Measurements from ENCODE around the gene MAGI2. TPM values are rescaled to one million over a fixed set of nuclear protein-coding genes. Genes with fewer than 3 reads are reported as not detected.

The MAGI2 gene
- total RNA-seq, 1 experiment from 2014 or later: 14.3 TPM

- Histone ChIP-seq H3K56ac (ENCODE audit: insufficient read length, low read depth, low read length) (no peak overlapping the region), H4K5ac (ENCODE audit: insufficient read length, low read depth, low read length) (no peak overlapping the region), H3K27me3 (ENCODE audit: insufficient read depth, low read length) (no peaks in the 10 kb centered on the region), H2BK12ac (ENCODE audit: insufficient read length, low read depth, low read length) (no peak overlapping the region), H3K9ac (ENCODE audit: extremely low read depth, insufficient read length, low read length) (no peak overlapping the region), H4K91ac (ENCODE audit: insufficient read length, low read depth, low read length) (no peak overlapping the region), H3K27ac (ENCODE audit: insufficient read length, low read depth, low read length) (no peak overlapping the region), H3K4me1 (ENCODE audit: insufficient read depth, low read length) (0 out of 2 replicates have a peak, but pooled peaks cover 3% of the 10 kb centered on the region), H3K9me3 (ENCODE audit: control insufficient read depth, low read depth, low read length) (no peaks in the 10 kb centered on the region), H2BK5ac (ENCODE audit: insufficient read length, low read length) (no peak overlapping the region), H2BK20ac (ENCODE audit: low read depth, low read length, poor library complexity, severe bottlenecking) (no peak overlapping the region), H3K18ac (ENCODE audit: insufficient read length, low read depth, low read length) (no peak overlapping the region), H2BK15ac (ENCODE audit: low read depth, low read length) (no peak overlapping the region), H3K4me2 (ENCODE audit: insufficient read depth, insufficient read length, low read length) (no peak overlapping the region), H3K4ac (ENCODE audit: low read depth, low read length) (no peak overlapping the region), H4K20me1 (ENCODE audit: control insufficient read depth, insufficient read depth, insufficient read length) (no peaks in the 10 kb centered on the region), H3K14ac (ENCODE audit: insufficient read depth, low read length) (no peak overlapping the region), H3K23me2 (ENCODE audit: insufficient read length, low read depth, low read length, poor library complexity, severe bottlenecking) (no peaks in the 10 kb centered on the region), H2BK120ac (ENCODE audit: low read depth, low read length, poor library complexity, severe bottlenecking) (no peak overlapping the region), H3K23ac (ENCODE audit: insufficient read length, low read depth, low read length) (no peak overlapping the region), H2AK5ac (ENCODE audit: insufficient read length, low read length) (no peak overlapping the region), H3K79me1 (ENCODE audit: insufficient read depth, low read depth, low read length, poor library complexity, severe bottlenecking) (no peaks in the 10 kb centered on the region), H3T11ph (ENCODE audit: low read length) (no peak overlapping the region), H4K8ac (replicated peaks; ENCODE audit: insufficient read length, low read depth, low read length) (no peak overlapping the region), H2AFZ (ENCODE audit: low read length) (no peak overlapping the region), H3K79me2 (ENCODE audit: insufficient read depth, low read length) (no peaks in the 10 kb centered on the region)
- Mint-ChIP-seq H3K27ac (no peak overlapping the region), H3K4me3 (no peak overlapping the region), H3K27me3 (ENCODE audit: low read depth) (peaks cover 5% of the 10 kb centered on the region), H3K36me3 (ENCODE audit: insufficient read depth in 1 of 3, low read depth in 3 of 3) (no peaks in the 10 kb centered on the region), H3K4me1 (peaks cover 10 to 11% of the 10 kb centered on the region in 2 experiments), H3K9me3 (no peaks in the 10 kb centered on the region)
- no CpG with 5 or more reads among the region's 2 CpGs for WGBS (ENCODE audit: extremely low coverage, insufficient read length, low lambda C conversion rate)
- DNase-seq: no peak
- no peak for TF ChIP-seq CTCF (conservative IDR thresholded peaks at IDR 0.05)
These were observed 1373.2 kb downstream of the MAGI2 start for GRCh38 chr7:78080241-78080640.
